ENCODE measurements around the gene TSPYL2. TPM values are rescaled to one million over a fixed set of nuclear protein-coding genes. Genes with fewer than 3 reads are reported as not detected.

The TSPYL2 gene
- total RNA-seq, 1 donor: 26.4 TPM

- DNase-seq (ENCODE audit: low read depth in 2 of 3, low spot score in 2 of 3): no peak
Measured at GRCh38 chrX:53078943-53079342, 3.2 kb upstream of the TSPYL2 start.

GRCh38 chrX:53080628-53081580, 1.3 kb upstream of the TSPYL2 start:
- no peak for DNase-seq (ENCODE audit: low read depth in 2 of 3, low spot score in 2 of 3)

- no peak for DNase-seq (ENCODE audit: low read depth in 2 of 3, low spot score in 2 of 3)
Measured at GRCh38 chrX:53082773-53083616, 828 bp downstream of the TSPYL2 start.

- DNase-seq (ENCODE audit: low read depth in 2 of 3, low spot score in 2 of 3): no peak
Measured at GRCh38 chrX:53084043-53084570, 1.9 kb downstream of the TSPYL2 start.

GRCh38 chrX:53084863-53085262, 2.7 kb downstream of the TSPYL2 start:
- no peak for DNase-seq (ENCODE audit: low read depth in 2 of 3, low spot score in 2 of 3)

GRCh38 chrX:53085661-53086229, 3.6 kb downstream of the TSPYL2 start:
- DNase-seq (ENCODE audit: low read depth in 2 of 3, low spot score in 2 of 3): no peak

GRCh38 chrX:53086464-53086863, 4.3 kb downstream of the TSPYL2 start:
- DNase-seq (ENCODE audit: low read depth in 2 of 3, low spot score in 2 of 3): no peak

GRCh38 chrX:53087388-53087831, 5.2 kb downstream of the TSPYL2 start:
- no peak for DNase-seq (ENCODE audit: low read depth in 2 of 3, low spot score in 2 of 3)

- peak; percentile 62 to 91 (median 84) for DNase-seq (ENCODE audit: low read depth in 2 of 3, low spot score in 2 of 3)
Measured at GRCh38 chrX:53088136-53088974, 6.2 kb downstream of the TSPYL2 start.

GRCh38 chrX:53089224-53089842, 7.2 kb downstream of the TSPYL2 start:
- DNase-seq (ENCODE audit: low read depth in 2 of 3, low spot score in 2 of 3): peak in 2 of 3 donors; percentile 44 to 64

- no peak for DNase-seq (ENCODE audit: low read depth in 2 of 3, low spot score in 2 of 3)
Measured at GRCh38 chrX:53089925-53090324, 7.8 kb downstream of the TSPYL2 start.

- DNase-seq (ENCODE audit: low read depth in 2 of 3, low spot score in 2 of 3): no peak
Measured at GRCh38 chrX:53091354-53091753, 9.2 kb downstream of the TSPYL2 start.

GRCh38 chrX:53093177-53093655, 11.0 kb downstream of the TSPYL2 start:
- DNase-seq (ENCODE audit: low read depth in 2 of 3, low spot score in 2 of 3): peak in 2 of 3 donors; percentile 56 to 79

GRCh38 chrX:53093748-53094581, 11.8 kb downstream of the TSPYL2 start, which contains the start of gene KANTR:
Gene KANTR, plus strand, starts transcription at chrX:53094142. Its CDS starts 30,131 bp downstream, at chrX:53124273.
- peak; percentile 53 to 94 (median 87) for DNase-seq (ENCODE audit: low read depth in 2 of 3, low spot score in 2 of 3)

- DNase-seq (ENCODE audit: low read depth in 2 of 3, low spot score in 2 of 3): no peak
Measured at GRCh38 chrX:53094582-53094905, 12.4 kb downstream of the TSPYL2 start.

- no peak for DNase-seq (ENCODE audit: low read depth in 2 of 3, low spot score in 2 of 3)
Measured at GRCh38 chrX:53095796-53096195, 13.6 kb downstream of the TSPYL2 start.

- no peak for DNase-seq (ENCODE audit: low read depth in 2 of 3, low spot score in 2 of 3)
Measured at GRCh38 chrX:53114864-53115549, 32.8 kb downstream of the TSPYL2 start.

GRCh38 chrX:53115550-53115874, 33.3 kb downstream of the TSPYL2 start:
- no peak for DNase-seq (ENCODE audit: low read depth in 2 of 3, low spot score in 2 of 3)
